ENCODE measurements around the gene AGBL4. TPM values are rescaled to one million over a fixed set of nuclear protein-coding genes. Genes with fewer than 3 reads are reported as not detected.

Gene AGBL4
- total RNA-seq, 2 donors from 2014 or later = not detected

- no peak for DNase-seq
- Mint-ChIP-seq H3K4me3 (no peak overlapping the region), H3K36me3 (ENCODE audit: low read depth) (peaks cover 3% of the 10 kb centered on the region), H3K27me3 (peaks cover 20% of the 10 kb centered on the region), H3K27ac (no peak overlapping the region), H3K4me1 (no peaks in the 10 kb centered on the region)
- no peak for ATAC-seq
- no peaks in the 10 kb centered on the region for H3K9me3 ChIP-seq (ENCODE audit: control insufficient read depth, low read length, poor library complexity, severe bottlenecking)
Observed at GRCh38 chr1:48686159-48686558, 1337.6 kb downstream of the AGBL4 start.

- Mint-ChIP-seq H3K4me1 (no peaks in the 10 kb centered on the region), H3K27ac (no peak overlapping the region), H3K4me3 (no peak overlapping the region), H3K27me3 (peaks cover 22% of the 10 kb centered on the region), H3K36me3 (ENCODE audit: low read depth) (peaks cover 3% of the 10 kb centered on the region)
- DNase-seq = no peak
- ATAC-seq = no peak
- no peaks in the 10 kb centered on the region for H3K9me3 ChIP-seq (ENCODE audit: control insufficient read depth, low read length, poor library complexity, severe bottlenecking)
Observed at GRCh38 chr1:48684381-48684780, 1339.4 kb downstream of the AGBL4 start.

GRCh38 chr1:48683839-48684238 lies 1339.9 kb downstream of the AGBL4 start:
- Mint-ChIP-seq H3K27ac (no peak overlapping the region), H3K36me3 (ENCODE audit: low read depth) (peaks cover 3% of the 10 kb centered on the region), H3K27me3 (peaks cover 22% of the 10 kb centered on the region), H3K4me3 (no peak overlapping the region), H3K4me1 (no peaks in the 10 kb centered on the region)
- H3K9me3 ChIP-seq (ENCODE audit: control insufficient read depth, low read length, poor library complexity, severe bottlenecking) = no peaks in the 10 kb centered on the region
- DNase-seq = no peak
- ATAC-seq = no peak

GRCh38 chr1:48681476-48682305 lies 1342.1 kb downstream of the AGBL4 start:
- H3K27ac Mint-ChIP-seq = no peak overlapping the region
- H3K36me3 Mint-ChIP-seq (ENCODE audit: low read depth) = peaks cover 3% of the 10 kb centered on the region
- H3K4me1 Mint-ChIP-seq = peaks cover 3% of the 10 kb centered on the region
- DNase-seq (no peak), ATAC-seq (no peak)
- peaks cover 22% of the 10 kb centered on the region for H3K27me3 Mint-ChIP-seq
- no peak overlapping the region for H3K4me3 Mint-ChIP-seq
- H3K9me3 ChIP-seq (ENCODE audit: control insufficient read depth, low read length, poor library complexity, severe bottlenecking) = no peaks in the 10 kb centered on the region

- Mint-ChIP-seq H3K27ac (no peak overlapping the region), H3K4me1 (peaks cover 3% of the 10 kb centered on the region), H3K4me3 (no peak overlapping the region), H3K36me3 (ENCODE audit: low read depth) (no peaks in the 10 kb centered on the region), H3K27me3 (peaks cover 23% of the 10 kb centered on the region)
- H3K9me3 ChIP-seq (ENCODE audit: control insufficient read depth, low read length, poor library complexity, severe bottlenecking) = no peaks in the 10 kb centered on the region
- ATAC-seq (no peak), DNase-seq (no peak)
Observed at GRCh38 chr1:48680411-48681035, 1343.2 kb downstream of the AGBL4 start.

GRCh38 chr1:48679859-48680258 lies 1343.9 kb downstream of the AGBL4 start:
- ATAC-seq (no peak), DNase-seq (no peak)
- Mint-ChIP-seq H3K36me3 (ENCODE audit: low read depth) (no peaks in the 10 kb centered on the region), H3K4me1 (peaks cover 3% of the 10 kb centered on the region), H3K4me3 (no peak overlapping the region), H3K27me3 (peaks cover 29% of the 10 kb centered on the region), H3K27ac (no peak overlapping the region)
- H3K9me3 ChIP-seq (ENCODE audit: control insufficient read depth, low read length, poor library complexity, severe bottlenecking) = no peaks in the 10 kb centered on the region

GRCh38 chr1:48678710-48679505 lies 1344.8 kb downstream of the AGBL4 start:
- DNase-seq (no peak), ATAC-seq (no peak)
- no peaks in the 10 kb centered on the region for H3K9me3 ChIP-seq (ENCODE audit: control insufficient read depth, low read length, poor library complexity, severe bottlenecking)
- H3K4me3 Mint-ChIP-seq = no peak overlapping the region
- peaks cover 39% of the 10 kb centered on the region for H3K27me3 Mint-ChIP-seq
- H3K36me3 Mint-ChIP-seq (ENCODE audit: low read depth) = peaks cover 2% of the 10 kb centered on the region
- H3K27ac Mint-ChIP-seq = no peak overlapping the region
- H3K4me1 Mint-ChIP-seq = peaks cover 3% of the 10 kb centered on the region

GRCh38 chr1:48677306-48678287 lies 1346.2 kb downstream of the AGBL4 start:
- Mint-ChIP-seq H3K4me3 (no peak overlapping the region), H3K4me1 (peaks cover 3% of the 10 kb centered on the region), H3K36me3 (ENCODE audit: low read depth) (peaks cover 2% of the 10 kb centered on the region), H3K27me3 (peaks cover 44% of the 10 kb centered on the region), H3K27ac (no peak overlapping the region)
- no peak for ATAC-seq
- no peaks in the 10 kb centered on the region for H3K9me3 ChIP-seq (ENCODE audit: control insufficient read depth, low read length, poor library complexity, severe bottlenecking)
- no peak for DNase-seq

GRCh38 chr1:48676822-48677221 lies 1346.9 kb downstream of the AGBL4 start:
- DNase-seq (no peak), ATAC-seq (no peak)
- Mint-ChIP-seq H3K4me1 (peaks cover 3% of the 10 kb centered on the region), H3K27me3 (peaks cover 44% of the 10 kb centered on the region), H3K4me3 (no peak overlapping the region), H3K36me3 (ENCODE audit: low read depth) (peaks cover 2% of the 10 kb centered on the region), H3K27ac (no peak overlapping the region)
- no peaks in the 10 kb centered on the region for H3K9me3 ChIP-seq (ENCODE audit: control insufficient read depth, low read length, poor library complexity, severe bottlenecking)

GRCh38 chr1:48676376-48676775 lies 1347.4 kb downstream of the AGBL4 start:
- no peak overlapping the region for H3K4me3 Mint-ChIP-seq
- peaks cover 2% of the 10 kb centered on the region for H3K36me3 Mint-ChIP-seq (ENCODE audit: low read depth)
- no peak overlapping the region for H3K27ac Mint-ChIP-seq
- DNase-seq (no peak), ATAC-seq (no peak)
- H3K4me1 Mint-ChIP-seq = peaks cover 3% of the 10 kb centered on the region
- H3K9me3 ChIP-seq (ENCODE audit: control insufficient read depth, low read length, poor library complexity, severe bottlenecking) = no peaks in the 10 kb centered on the region
- H3K27me3 Mint-ChIP-seq = peaks cover 44% of the 10 kb centered on the region

GRCh38 chr1:48675251-48675650 lies 1348.5 kb downstream of the AGBL4 start:
- Mint-ChIP-seq H3K27ac (no peak overlapping the region), H3K36me3 (ENCODE audit: low read depth) (peaks cover 2% of the 10 kb centered on the region), H3K4me3 (no peak overlapping the region), H3K27me3 (peaks cover 44% of the 10 kb centered on the region), H3K4me1 (peaks cover 3% of the 10 kb centered on the region)
- no peak for DNase-seq
- H3K9me3 ChIP-seq (ENCODE audit: control insufficient read depth, low read length, poor library complexity, severe bottlenecking) = no peaks in the 10 kb centered on the region
- no peak for ATAC-seq

GRCh38 chr1:48674641-48675040 lies 1349.1 kb downstream of the AGBL4 start:
- peaks cover 3% of the 10 kb centered on the region for H3K4me1 Mint-ChIP-seq
- H3K4me3 Mint-ChIP-seq = no peak overlapping the region
- peaks cover 2% of the 10 kb centered on the region for H3K36me3 Mint-ChIP-seq (ENCODE audit: low read depth)
- peaks cover 46% of the 10 kb centered on the region for H3K27me3 Mint-ChIP-seq
- DNase-seq (no peak), ATAC-seq (no peak)
- no peak overlapping the region for H3K27ac Mint-ChIP-seq
- no peaks in the 10 kb centered on the region for H3K9me3 ChIP-seq (ENCODE audit: control insufficient read depth, low read length, poor library complexity, severe bottlenecking)
